Left lung (tissue), 10 donors: Measurements from ENCODE around the gene GPR42. TPM values are rescaled to one million over a fixed set of nuclear protein-coding genes. Genes with fewer than 3 reads are reported as not detected.
"Not testable (repeated sequence)": the region's sequence is repeated elsewhere in the genome, so short reads cannot be mapped to it uniquely, and the experiment has no call there.

Source experiments
- ATAC-seq: fragments of 200-7000 bp; cut with Tn5 transposase; one replicate; pipeline ENCODE4 v1.9.1; 2020; ENCODE audit warnings: moderate library complexity
- DNase-seq, 4 donors: peaks; one replicate each; pipeline ENCODE4 v3.0.0-alpha.2; 2013 to 2020
- H3K27ac ChIP-seq, 2 donors: fragments of 200-600 bp; sonication (generic) in 1 of 2; one replicate each; pipeline versions ENCODE4 v1.5.0 to v1.8.0; 2020 to 2021
- H3K27me3 ChIP-seq, 2 donors: fragments of 200-600 bp; sonication (generic) in 1 of 2; one replicate each; pipeline versions ENCODE4 v1.5.0 to v1.8.0; 2020 to 2021
- H3K36me3 ChIP-seq, 2 donors: fragments of 200-600 bp; sonication (generic) in 1 of 2; one replicate each; pipeline versions ENCODE4 v1.5.0 to v1.8.0; 2020 to 2021
- H3K4me1 ChIP-seq, 2 donors: fragments of 200-600 bp; one replicate each; pipeline ENCODE4 v1.8.0; 2021
- H3K4me3 ChIP-seq, 2 donors: fragments of 200-600 bp; sonication (generic) in 1 of 2; one replicate each; pipeline versions ENCODE4 v1.5.0 to v1.8.0; 2020 to 2021; ENCODE audit warnings: mild to moderate bottlenecking in 1 of 2
- H3K9me3 ChIP-seq, 2 donors: fragments of 200-600 bp; sonication (generic) in 1 of 2; one replicate each; pipeline versions ENCODE4 v1.5.0 to v1.8.0; 2020 to 2021
- intact Hi-C, 2 donors: fragments of 100-400 bp; cut with DNase I; formaldehyde crosslinking; loops; one replicate each; pipeline versions ENCODE4 v1.11.2 to v1.14.2; 2022
- polyA plus RNA-seq, 6 donors: library from polyadenylated mRNA; unstranded; fragments of 120-200 nt; gene quantifications; one replicate each; pipeline ENCODE4 v1.2.1, GENCODE V29; 2013; ENCODE audit not compliant: insufficient read length in 6 of 6
- total RNA-seq, 2 donors: library from RNA; stranded (reverse); fragmentation: NEBNext Ultra II Directional; extraction: Animal tissue kit (Norgen Biotek cat#: 25700); gene quantifications; one replicate each; pipeline ENCODE4 v1.2.1, GENCODE V29; 2021
- TF ChIP-seq, protein P1 (sequence below), 2 donors: fragments of 200-600 bp; sonication (generic) in 1 of 2; IDR thresholded peaks; one replicate each; pipeline versions ENCODE4 v1.5.0 to v1.8.0; 2021; ENCODE audit warnings: antibody characterized with exemption in 2 of 2
- donor health status: DM: no; HTN: yes; CAD: no.
- donor health status: DM: no; HTN: no; CAD: no.

GPR42 gene
- total and polyA plus RNA-seq, 8 donors = 0.11 to 0.24 (median 0.14) TPM; not detected in 5

- DNase-seq = no peak
- TF ChIP-seq, protein P1, sequence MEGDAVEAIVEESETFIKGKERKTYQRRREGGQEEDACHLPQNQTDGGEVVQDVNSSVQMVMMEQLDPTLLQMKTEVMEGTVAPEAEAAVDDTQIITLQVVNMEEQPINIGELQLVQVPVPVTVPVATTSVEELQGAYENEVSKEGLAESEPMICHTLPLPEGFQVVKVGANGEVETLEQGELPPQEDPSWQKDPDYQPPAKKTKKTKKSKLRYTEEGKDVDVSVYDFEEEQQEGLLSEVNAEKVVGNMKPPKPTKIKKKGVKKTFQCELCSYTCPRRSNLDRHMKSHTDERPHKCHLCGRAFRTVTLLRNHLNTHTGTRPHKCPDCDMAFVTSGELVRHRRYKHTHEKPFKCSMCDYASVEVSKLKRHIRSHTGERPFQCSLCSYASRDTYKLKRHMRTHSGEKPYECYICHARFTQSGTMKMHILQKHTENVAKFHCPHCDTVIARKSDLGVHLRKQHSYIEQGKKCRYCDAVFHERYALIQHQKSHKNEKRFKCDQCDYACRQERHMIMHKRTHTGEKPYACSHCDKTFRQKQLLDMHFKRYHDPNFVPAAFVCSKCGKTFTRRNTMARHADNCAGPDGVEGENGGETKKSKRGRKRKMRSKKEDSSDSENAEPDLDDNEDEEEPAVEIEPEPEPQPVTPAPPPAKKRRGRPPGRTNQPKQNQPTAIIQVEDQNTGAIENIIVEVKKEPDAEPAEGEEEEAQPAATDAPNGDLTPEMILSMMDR (IDR thresholded peaks at IDR 0.05) = no peak
- no peak for ATAC-seq
- intact Hi-C loops = no loop called here
- H3K9me3 ChIP-seq = peaks cover 0 to 6% of the 10 kb centered on the region in 2 donors
- no peaks in the 10 kb centered on the region for H3K36me3 ChIP-seq
- H3K4me1 ChIP-seq = no peaks in the 10 kb centered on the region
- no peak overlapping the region for H3K27ac ChIP-seq
- peaks cover 0 to 4% of the 10 kb centered on the region in 2 donors for H3K27me3 ChIP-seq
- no peak overlapping the region for H3K4me3 ChIP-seq
Observed at GRCh38 chr19:35368378-35368777, 2.5 kb upstream of the GPR42 start.

- H3K27me3 ChIP-seq = peaks cover 0 to 4% of the 10 kb centered on the region in 2 donors
- TF ChIP-seq, protein P1 (IDR thresholded peaks at IDR 0.05) = no peak
- intact Hi-C loops = no loop called here
Observed at GRCh38 chr19:35369522-35369921, 1.3 kb upstream of the GPR42 start.

DNA sequence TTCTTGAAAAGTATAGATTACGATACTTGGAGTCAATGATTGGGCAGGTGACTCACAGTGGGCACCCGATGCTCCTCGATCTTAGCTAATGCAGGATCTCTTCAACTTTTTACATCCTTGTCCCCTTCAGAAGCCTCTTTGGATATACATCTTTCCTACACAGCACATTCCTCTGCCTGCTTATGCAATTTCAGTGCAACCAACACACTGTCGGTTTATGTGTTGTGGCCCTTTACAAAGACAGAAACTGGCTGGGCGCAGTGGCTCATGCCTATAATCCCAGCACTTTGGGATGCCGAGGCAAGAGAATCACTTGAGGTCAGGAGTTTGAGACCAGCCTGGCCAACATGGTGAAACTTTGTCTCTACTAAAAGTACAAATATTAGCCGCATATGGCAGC, 2.6 kb downstream of the GPR42 start:
- TF ChIP-seq, protein P1 (IDR thresholded peaks at IDR 0.05) = no peak
- intact Hi-C loops = no loop called here
- no peaks in the 10 kb centered on the region for H3K27me3 ChIP-seq
- no peaks in the 10 kb centered on the region for H3K36me3 ChIP-seq
- ATAC-seq = no peak
- H3K4me3 ChIP-seq = no peak overlapping the region
- no peak for DNase-seq
- H3K4me1 ChIP-seq = no peaks in the 10 kb centered on the region
- peaks cover 0 to 6% of the 10 kb centered on the region in 2 donors for H3K9me3 ChIP-seq
- H3K27ac ChIP-seq = no peak overlapping the region

More at GRCh38 chr19:35369522-35369921, 1.3 kb upstream of the GPR42 start:
- H3K4me3 ChIP-seq = no peak overlapping the region
- ATAC-seq = no peak
- H3K9me3 ChIP-seq = peaks cover 0 to 6% of the 10 kb centered on the region in 2 donors
- no peak overlapping the region for H3K27ac ChIP-seq
- H3K36me3 ChIP-seq = no peaks in the 10 kb centered on the region
- no peak for DNase-seq
- no peaks in the 10 kb centered on the region for H3K4me1 ChIP-seq

DNA sequence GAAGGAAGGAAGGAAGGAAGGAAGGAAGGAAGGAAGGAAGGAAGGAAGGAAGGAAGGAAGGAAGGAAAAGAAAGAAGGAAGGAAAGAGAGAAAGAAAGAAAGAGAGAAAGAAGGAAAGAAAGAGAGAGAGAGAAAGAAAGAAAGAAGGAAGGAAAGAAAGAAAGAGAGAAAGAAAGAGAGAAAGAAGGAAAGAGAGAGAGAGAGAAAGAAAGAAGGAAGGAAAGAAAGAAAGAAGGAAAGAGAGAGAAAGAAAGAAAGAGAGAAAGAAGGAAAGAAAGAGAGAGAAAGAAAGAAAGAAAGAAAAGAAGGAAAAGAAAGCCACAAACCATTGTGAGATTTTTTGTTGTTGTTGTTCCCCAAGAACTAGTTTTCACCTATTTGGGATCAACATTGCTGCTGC, 3.2 kb downstream of the GPR42 start:
- H3K27me3 ChIP-seq, H3K9me3 ChIP-seq, H3K4me3 ChIP-seq, DNase-seq, ATAC-seq, H3K4me1 ChIP-seq, H3K27ac ChIP-seq, H3K36me3 ChIP-seq, intact Hi-C loops: not testable (repeated sequence)

GRCh38 chr19:35375505-35376307, 4.8 kb downstream of the GPR42 start:
- DNase-seq = peak in 1 of 4 donors; percentile 21
- H3K9me3 ChIP-seq = no peaks in the 10 kb centered on the region
- intact Hi-C loops = no loop called here
- H3K4me3 ChIP-seq = no peak overlapping the region
- no peaks in the 10 kb centered on the region for H3K27me3 ChIP-seq
- peak; percentile 80 for ATAC-seq
- TF ChIP-seq, protein P1 (IDR thresholded peaks at IDR 0.05) = no peak
- H3K36me3 ChIP-seq = no peaks in the 10 kb centered on the region
- H3K27ac ChIP-seq = no peak overlapping the region
- no peaks in the 10 kb centered on the region for H3K4me1 ChIP-seq
